Trophoblast cell (in vitro differentiated cells and primary cell): ENCODE results near the gene ALKBH6.

ENCODE experiments used
- DNase-seq, 2 donors: peaks; one replicate each; pipeline ENCODE4 v3.0.0-alpha.2; 2016
- H2AFZ ChIP-seq: 2 replicates; pipeline ENCODE4 v1.6.1; 2013; ENCODE audit warnings: low read length, moderate library complexity, mild to moderate bottlenecking; ENCODE audit not compliant: insufficient read depth, poor library complexity
- H2AK5ac ChIP-seq: 2 replicates; pipeline ENCODE4 v1.6.1; 2013; ENCODE audit warnings: mild to moderate bottlenecking, low read length
- H2BK120ac ChIP-seq: 2 replicates; pipeline ENCODE4 v1.6.1; 2013; ENCODE audit warnings: low read length, mild to moderate bottlenecking, moderate library complexity; ENCODE audit not compliant: insufficient read depth, poor library complexity
- H2BK12ac ChIP-seq: 2 replicates; pipeline ENCODE4 v1.6.1; 2013; ENCODE audit warnings: mild to moderate bottlenecking, low read length, moderate library complexity
- H2BK5ac ChIP-seq: 2 replicates; pipeline ENCODE4 v1.6.1; 2013; ENCODE audit warnings: low read length, low read depth, moderate library complexity, mild to moderate bottlenecking; ENCODE audit not compliant: poor library complexity
- H3K14ac ChIP-seq: 2 replicates; pipeline ENCODE4 v1.6.1; 2013; ENCODE audit warnings: mild to moderate bottlenecking, low read length
- H3K18ac ChIP-seq: 2 replicates; pipeline ENCODE4 v1.6.1; 2013; ENCODE audit warnings: mild to moderate bottlenecking, low read length
- H3K23ac ChIP-seq: 2 replicates; pipeline ENCODE4 v1.6.1; 2013; ENCODE audit warnings: low read length
- H3K27ac ChIP-seq: 2 replicates; pipeline ENCODE4 v1.5.1; 2013; ENCODE audit warnings: low read depth, mild to moderate bottlenecking, inconsistent platforms, low read length, moderate library complexity
- H3K27me3 ChIP-seq: 2 replicates; pipeline ENCODE4 v1.6.1; 2013; ENCODE audit warnings: inconsistent platforms, mild to moderate bottlenecking, low read length, moderate library complexity; ENCODE audit not compliant: insufficient read depth
- H3K36me3 ChIP-seq, 2 experiments: 1 replicate in 1 of 2; 2 replicates in 1 of 2; pipeline ENCODE4 v1.6.1; 2013; ENCODE audit warnings: low read length in 2 of 2, mild to moderate bottlenecking in 2 of 2, moderate library complexity in 1 of 2; ENCODE audit not compliant: insufficient read depth in 2 of 2, control insufficient read depth in 1 of 2
- H3K4ac ChIP-seq: 2 replicates; pipeline ENCODE4 v1.6.1; 2013; ENCODE audit warnings: low read depth, mild to moderate bottlenecking, low read length, moderate library complexity
- H3K4me1 ChIP-seq, 2 experiments: 1 replicate in 1 of 2; 2 replicates in 1 of 2; pipeline ENCODE4 v1.6.1; 2013; ENCODE audit warnings: low read length in 2 of 2, mild to moderate bottlenecking in 2 of 2, moderate library complexity in 1 of 2; ENCODE audit not compliant: insufficient read depth in 2 of 2, control insufficient read depth in 1 of 2
- H3K4me2 ChIP-seq: 2 replicates; pipeline ENCODE4 v1.6.1; 2013; ENCODE audit warnings: inconsistent platforms, mild to moderate bottlenecking, low read length, moderate library complexity
- H3K4me3 ChIP-seq: 2 replicates; pipeline ENCODE4 v1.5.1; 2013; ENCODE audit warnings: mild to moderate bottlenecking, low read depth, low read length, inconsistent platforms
- H3K79me1 ChIP-seq: one replicate; pipeline ENCODE4 v1.6.1; 2013; ENCODE audit warnings: low read length
- H3K79me2 ChIP-seq: 2 replicates; pipeline ENCODE4 v1.6.1; 2013; ENCODE audit warnings: low read length, mild to moderate bottlenecking; ENCODE audit not compliant: control insufficient read depth, insufficient read depth, poor library complexity
- H3K9ac ChIP-seq: 2 replicates; pipeline ENCODE4 v1.6.1; 2013; ENCODE audit warnings: mild to moderate bottlenecking, low read length
- H3K9me3 ChIP-seq: 2 replicates; pipeline ENCODE4 v1.6.1; 2013; ENCODE audit warnings: low read depth, mild to moderate bottlenecking, control low read depth, inconsistent platforms, low read length; ENCODE audit not compliant: insufficient read depth
- H4K12ac ChIP-seq: 2 replicates; pipeline ENCODE4 v1.6.1; 2013; ENCODE audit warnings: low read depth, mild to moderate bottlenecking, low read length, moderate library complexity
- H4K8ac ChIP-seq: 2 replicates; pipeline ENCODE4 v1.6.1; 2013; ENCODE audit warnings: low read depth, mild to moderate bottlenecking, low read length, moderate library complexity
- H4K91ac ChIP-seq: one replicate; pipeline ENCODE4 v1.6.1; 2013; ENCODE audit warnings: low read depth, mild to moderate bottlenecking, low read length, moderate library complexity
- WGBS: extraction: QIAGEN DNeasy Blood & Tissue Kit; methylation state at CpG from one replicate; pipeline ENCODE4 v1.1.7; 2013; ENCODE audit warnings: missing lambda C conversion rate; ENCODE audit not compliant: insufficient read length, insufficient coverage; ENCODE audit errors: extremely low coverage; 5-methylcytosine and 5-hydroxymethylcytosine counted together

The ALKBH6 gene

GRCh38 chr19:36001605-36002004 lies 12.4 kb downstream of the ALKBH6 start:
- DNase-seq = no peak
- H3K79me1 ChIP-seq = no peaks in the 10 kb centered on the region
- H3K18ac ChIP-seq = no peak overlapping the region
- H4K91ac ChIP-seq = no peak overlapping the region
- H3K4me2 ChIP-seq = no peak overlapping the region
- H3K27ac ChIP-seq = no peak overlapping the region
- peaks cover 10 to 20% of the 10 kb centered on the region in 2 experiments for H3K36me3 ChIP-seq
- no peak overlapping the region for H3K4me3 ChIP-seq
- H2BK120ac ChIP-seq = no peak overlapping the region
- no peak overlapping the region for H2AFZ ChIP-seq
- no peak overlapping the region for H2BK12ac ChIP-seq
- no peaks in the 10 kb centered on the region for H3K79me2 ChIP-seq
- H3K9ac ChIP-seq = no peak overlapping the region
- no peak overlapping the region for H3K14ac ChIP-seq
- H4K8ac ChIP-seq = no peak overlapping the region
- H2BK5ac ChIP-seq = no peak overlapping the region
- H3K4ac ChIP-seq = no peak overlapping the region
- no peak overlapping the region for H2AK5ac ChIP-seq
- H3K4me1 ChIP-seq = no peaks in the 10 kb centered on the region
- no CpG with 5 or more reads among the region's 3 CpGs for WGBS
- H3K23ac ChIP-seq = no peak overlapping the region
- H3K27me3 ChIP-seq = no peaks in the 10 kb centered on the region
- H3K9me3 ChIP-seq = no peaks in the 10 kb centered on the region
- no peak overlapping the region for H4K12ac ChIP-seq

- Histone ChIP-seq H3K4me2 (no peak overlapping the region), H3K79me2 (peaks cover 8% of the 10 kb centered on the region), H3K18ac (no peak overlapping the region), H3K27me3 (no peaks in the 10 kb centered on the region), H4K8ac (no peak overlapping the region), H2AK5ac (no peak overlapping the region), H3K23ac (no peak overlapping the region), H3K36me3 (peaks cover 12% of the 10 kb centered on the region in 2 experiments), H3K9me3 (no peaks in the 10 kb centered on the region), H3K4me3 (no peak overlapping the region), H4K91ac (no peak overlapping the region), H3K27ac (no peak overlapping the region), H2BK12ac (no peak overlapping the region), H3K14ac (no peak overlapping the region), H3K4me1 (peaks cover 12% of the 10 kb centered on the region in 2 experiments), H2BK120ac (no peak overlapping the region), H3K79me1 (peaks cover 11% of the 10 kb centered on the region), H2AFZ (no peak overlapping the region), H2BK5ac (no peak overlapping the region), H4K12ac (no peak overlapping the region), H3K9ac (no peak overlapping the region), H3K4ac (no peak overlapping the region)
- WGBS = no CpG with 5 or more reads among the region's 8 CpGs
- no peak for DNase-seq
Measured at GRCh38 chr19:35996777-35997176, 17.2 kb downstream of the ALKBH6 start.

DNA sequence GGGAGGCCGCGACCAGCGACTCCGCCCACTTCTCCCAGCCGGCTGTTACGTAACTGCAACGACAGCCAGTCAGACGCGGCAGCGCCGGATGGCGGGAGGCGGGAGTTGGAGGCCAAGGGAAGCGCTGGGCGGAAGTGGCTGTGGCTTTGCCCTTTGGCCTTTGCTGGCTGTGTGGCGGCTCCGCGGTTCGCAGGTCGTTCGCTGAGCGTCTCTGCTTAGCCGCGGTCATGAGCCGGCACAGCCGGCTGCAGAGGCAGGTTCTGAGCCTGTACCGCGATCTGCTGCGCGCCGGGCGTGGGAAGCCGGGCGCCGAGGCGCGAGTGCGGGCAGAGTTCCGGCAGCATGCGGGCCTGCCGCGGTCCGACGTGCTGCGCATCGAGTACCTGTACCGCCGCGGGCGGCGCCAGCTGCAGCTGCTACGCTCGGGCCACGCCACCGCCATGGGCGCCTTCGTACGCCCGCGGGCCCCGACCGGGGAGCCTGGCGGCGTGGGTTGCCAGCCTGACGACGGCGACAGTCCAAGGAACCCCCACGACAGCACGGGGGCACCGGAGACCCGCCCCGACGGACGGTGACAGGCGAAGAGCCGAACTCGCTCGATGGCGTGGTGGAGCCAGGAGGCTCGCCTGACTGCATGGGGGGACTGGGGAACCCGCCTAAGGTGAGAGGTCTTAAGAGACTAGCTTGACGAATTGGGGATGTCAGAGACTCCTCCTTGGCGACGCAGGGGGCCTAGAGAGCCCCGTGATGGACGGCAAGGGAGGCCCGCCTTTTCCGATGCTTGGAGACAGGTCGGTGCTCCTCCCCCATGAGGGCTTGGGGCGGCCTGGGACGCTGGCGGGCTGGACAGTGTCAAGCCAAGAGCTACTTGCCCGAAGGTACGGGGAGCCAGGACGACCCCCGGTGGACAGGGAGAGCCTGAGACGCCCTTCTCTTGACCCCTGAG lies 18.7 kb downstream of the ALKBH6 start, which contains the start of gene SDHAF1:
SDHAF1 (plus strand) TSS at position 141 of the 946 bp plus-strand sequence; CDS start at position 228, 87 bp downstream.
- Histone ChIP-seq H3K4me2 (peak within 1 kb of the TSS; percentile 70), H3K4me1 (peaks cover 12% of the 10 kb centered on the region in 2 experiments), H3K36me3 (peaks cover 3 to 7% of the 10 kb centered on the region in 2 experiments), H2BK5ac (peak within 1 kb of the TSS; percentile 47), H2BK12ac (no peak within 1 kb of the TSS), H3K27me3 (no peaks in the 10 kb centered on the region), H3K4ac (peak within 1 kb of the TSS; percentile 18), H3K4me3 (peak within 1 kb of the TSS; percentile 96), H2AFZ (peak within 1 kb of the TSS; percentile 92), H4K12ac (peak within 1 kb of the TSS; percentile 80), H2AK5ac (peak within 1 kb of the TSS; percentile 38), H3K9ac (peak within 1 kb of the TSS; percentile 86), H3K18ac (peak within 1 kb of the TSS; percentile 86), H4K8ac (peak within 1 kb of the TSS; percentile 99), H3K27ac (peak within 1 kb of the TSS; percentile 78), H3K79me2 (peaks cover 8% of the 10 kb centered on the region), H3K79me1 (peaks cover 11% of the 10 kb centered on the region), H4K91ac (peak within 1 kb of the TSS; percentile 92), H3K23ac (no peak within 1 kb of the TSS), H3K14ac (peak within 1 kb of the TSS; percentile 88), H3K9me3 (no peaks in the 10 kb centered on the region), H2BK120ac (peak within 1 kb of the TSS; percentile 84)
- peak; percentile 94 for DNase-seq
- WGBS = no CpG with 5 or more reads among the region's 97 CpGs

DNA sequence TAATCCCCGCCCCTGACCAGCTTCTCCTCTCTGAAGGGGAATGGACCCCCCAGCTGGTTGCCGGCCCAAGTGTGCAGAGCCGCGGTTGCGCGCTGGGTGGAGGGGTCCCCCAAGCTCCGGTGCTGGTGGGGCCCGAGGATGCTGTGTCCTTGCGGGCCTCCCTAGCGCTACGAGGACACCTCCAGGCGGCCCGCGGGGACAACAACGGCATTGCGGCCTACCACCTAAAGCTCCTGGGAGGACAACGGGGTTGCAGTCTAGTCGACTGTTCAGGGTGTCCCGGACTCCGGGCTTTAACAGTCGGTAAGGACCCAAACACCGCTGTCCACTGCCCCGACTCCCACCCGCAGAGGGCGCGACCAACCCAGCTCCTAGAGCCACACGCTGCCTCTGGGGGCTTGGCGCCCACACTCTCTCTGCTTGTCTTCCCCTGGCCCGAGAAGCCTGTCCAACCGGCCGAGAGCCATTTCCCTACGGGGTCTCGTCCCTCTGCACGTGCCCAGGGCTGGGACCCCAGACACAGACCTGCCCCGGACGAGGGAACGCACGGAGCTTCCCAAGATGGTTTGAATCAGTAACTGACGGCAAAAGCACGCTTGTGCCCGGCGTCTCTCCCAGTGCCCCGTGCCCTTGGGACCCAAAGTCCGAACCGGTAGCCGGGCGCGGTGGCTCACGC lies 20.0 kb downstream of the ALKBH6 start:
- Histone ChIP-seq H2AK5ac (no peak overlapping the region), H3K27ac (no peak overlapping the region), H3K4ac (no peak overlapping the region), H2BK120ac (no peak overlapping the region), H4K8ac (peak overlapping the region; percentile 44), H3K27me3 (no peaks in the 10 kb centered on the region), H3K79me2 (peaks cover 8% of the 10 kb centered on the region), H4K12ac (peak overlapping the region; percentile 34), H3K4me3 (no peak overlapping the region), H3K9me3 (no peaks in the 10 kb centered on the region), H4K91ac (no peak overlapping the region), H3K23ac (no peak overlapping the region), H3K4me2 (no peak overlapping the region), H3K4me1 (peaks cover 12% of the 10 kb centered on the region in 2 experiments), H2BK12ac (no peak overlapping the region), H2BK5ac (no peak overlapping the region), H2AFZ (no peak overlapping the region), H3K9ac (no peak overlapping the region), H3K79me1 (peaks cover 11% of the 10 kb centered on the region), H3K14ac (no peak overlapping the region), H3K36me3 (peaks cover 3 to 7% of the 10 kb centered on the region in 2 experiments), H3K18ac (no peak overlapping the region)
- WGBS = no CpG with 5 or more reads among the region's 49 CpGs
- no peak for DNase-seq
